HepG2 (cell line): Measurements from ENCODE around the gene DAB1. TPM values are rescaled to one million over a fixed set of nuclear protein-coding genes. Genes with fewer than 3 reads are reported as not detected.

ENCODE experiments used
- E2F2 ChIP-seq: sonication (generic); formaldehyde crosslinking; IDR thresholded peaks from 2 replicates; pipeline ENCODE4 v1.4.0; 2020; ENCODE audit warnings: missing genetic modification reagents, borderline replicate concordance
- KMT2B ChIP-seq: IDR thresholded peaks from 2 replicates; pipeline ENCODE4 v1.6.1; 2016; ENCODE audit warnings: missing genetic modification reagents, missing compliant biosample characterization
- MIXL1 ChIP-seq: IDR thresholded peaks from 2 replicates; pipeline ENCODE4 v1.6.1; 2016
- MTA1 ChIP-seq: sonication (generic); formaldehyde crosslinking; IDR thresholded peaks from 2 replicates; pipeline ENCODE4 v1.4.0; 2020; ENCODE audit warnings: missing genetic modification reagents, mild to moderate bottlenecking, borderline replicate concordance
- MYC ChIP-seq: sonication (generic); formaldehyde crosslinking; IDR thresholded peaks from 2 replicates; pipeline ENCODE4 v1.9.0; 2021; ENCODE audit warnings: missing genetic modification reagents, borderline replicate concordance
- NR0B2 ChIP-seq: sonication (generic); formaldehyde crosslinking; IDR thresholded peaks from 2 replicates; pipeline ENCODE4 v1.4.0; 2020; ENCODE audit warnings: mild to moderate bottlenecking, missing genetic modification reagents
- NR2C2 ChIP-seq: sonication (generic); formaldehyde crosslinking; IDR thresholded peaks from 2 replicates; pipeline ENCODE4 v1.4.0; 2020; ENCODE audit warnings: missing genetic modification reagents, mild to moderate bottlenecking, moderate library complexity, borderline replicate concordance
- RBM22 ChIP-seq: fragments of 200-400 bp; formaldehyde crosslinking; optimal IDR thresholded peaks from 2 replicates; pipeline ENCODE3; 2017; ENCODE audit warnings: mild to moderate bottlenecking, low read length, moderate library complexity
- RBM39 ChIP-seq: fragments of 200-400 bp; formaldehyde crosslinking; IDR thresholded peaks from one replicate; pipeline ENCODE4 v1.6.1; 2018; ENCODE audit warnings: antibody characterized with exemption, mild to moderate bottlenecking, low read depth, low read length; ENCODE audit not compliant: poor library complexity, severe bottlenecking
- REL ChIP-seq: sonication (generic); formaldehyde crosslinking; conservative IDR thresholded peaks from 2 replicates; pipeline ENCODE4 v1.8.0; 2022; ENCODE audit warnings: mild to moderate bottlenecking, missing genetic modification reagents, moderate library complexity
- YEATS2 ChIP-seq: sonication (generic); formaldehyde crosslinking; IDR thresholded peaks from 2 replicates; pipeline ENCODE4 v1.4.0; 2020; ENCODE audit warnings: missing genetic modification reagents, borderline replicate concordance
- ZFY ChIP-seq: sonication (generic); formaldehyde crosslinking; IDR thresholded peaks from 2 replicates; pipeline ENCODE4 v1.4.0; 2020; ENCODE audit warnings: missing genetic modification reagents
- ZNF275 ChIP-seq: sonication (generic); formaldehyde crosslinking; IDR thresholded peaks from 2 replicates; pipeline ENCODE4 v1.8.0; 2022; ENCODE audit warnings: missing genetic modification reagents, mild to moderate bottlenecking, inconsistent platforms, borderline replicate concordance
- ZNF543 ChIP-seq: sonication (generic); formaldehyde crosslinking; IDR thresholded peaks from 2 replicates; pipeline ENCODE4 v1.4.0; 2020; ENCODE audit warnings: mild to moderate bottlenecking, missing genetic modification reagents
- ZNF576 ChIP-seq: sonication (generic); formaldehyde crosslinking; IDR thresholded peaks from 2 replicates; pipeline ENCODE4 v1.4.0; 2020; ENCODE audit warnings: mild to moderate bottlenecking, missing genetic modification reagents
- ZNF746 ChIP-seq: sonication (generic); formaldehyde crosslinking; IDR thresholded peaks from 2 replicates; pipeline ENCODE4 v1.8.0; 2022; ENCODE audit warnings: mild to moderate bottlenecking, missing genetic modification reagents
- ZNF879 ChIP-seq: sonication (generic); formaldehyde crosslinking; IDR thresholded peaks from 2 replicates; pipeline ENCODE4 v1.8.1; 2023; ENCODE audit warnings: missing genetic modification reagents
- ZSCAN29 ChIP-seq: sonication (generic); formaldehyde crosslinking; conservative IDR thresholded peaks from 2 replicates; pipeline ENCODE4 v1.4.0; 2020; ENCODE audit warnings: mild to moderate bottlenecking, missing genetic modification reagents
- ZSCAN9 ChIP-seq: IDR thresholded peaks from 2 replicates; pipeline ENCODE4 v1.6.1; 2016; ENCODE audit warnings: borderline replicate concordance
- polyA plus RNA-seq, 8 experiments: library from polyadenylated mRNA; depleted of rRNA in 3 of 8; stranded (reverse) in 7 of 8; unstranded in 1 of 8; fragments of >200 nt; fragmentation: Illumina TruSeq in 4 of 8; extraction: Trizol in 4 of 8; gene quantifications; 2 replicates each; pipeline versions ENCODE4 v1.2.1 to v1.2.3, GENCODE V29; 2011 to 2016; ENCODE audit warnings: low read depth in 4 of 8, missing spikeins in 1 of 8, mixed read lengths in 1 of 8; ENCODE audit not compliant: insufficient read depth in 1 of 8
- total RNA-seq, 5 experiments: library from RNA; depleted of rRNA; stranded (reverse); fragments of >200 nt; fragmentation: Illumina TruSeq; extraction: Trizol; gene quantifications; 2 replicates each; pipeline ENCODE4 v1.2.3, GENCODE V29; 2016; ENCODE audit warnings: low read depth in 1 of 5
- TF ChIP-seq, protein P1 (sequence below): sonication (generic); formaldehyde crosslinking; IDR thresholded peaks from 2 replicates; pipeline ENCODE4 v1.4.0; 2020; ENCODE audit warnings: low read depth, mild to moderate bottlenecking, missing genetic modification reagents
- TF ChIP-seq, protein P2 (sequence below): sonication (generic); formaldehyde crosslinking; conservative IDR thresholded peaks from 2 replicates; pipeline ENCODE4 v1.4.0; 2020; ENCODE audit warnings: missing genetic modification reagents
- TF ChIP-seq, protein P3 (sequence below): sonication (generic); formaldehyde crosslinking; IDR thresholded peaks from 2 replicates; pipeline ENCODE4 v1.4.0; 2020; ENCODE audit warnings: mild to moderate bottlenecking, low read depth, missing genetic modification reagents

The DAB1 gene
- total and polyA plus RNA-seq, 2 of the 13 experiments (the other 11 are each of a cell fraction or from before 2014, with no cell fraction given), result 0.04 to 0.13 TPM

DNA sequence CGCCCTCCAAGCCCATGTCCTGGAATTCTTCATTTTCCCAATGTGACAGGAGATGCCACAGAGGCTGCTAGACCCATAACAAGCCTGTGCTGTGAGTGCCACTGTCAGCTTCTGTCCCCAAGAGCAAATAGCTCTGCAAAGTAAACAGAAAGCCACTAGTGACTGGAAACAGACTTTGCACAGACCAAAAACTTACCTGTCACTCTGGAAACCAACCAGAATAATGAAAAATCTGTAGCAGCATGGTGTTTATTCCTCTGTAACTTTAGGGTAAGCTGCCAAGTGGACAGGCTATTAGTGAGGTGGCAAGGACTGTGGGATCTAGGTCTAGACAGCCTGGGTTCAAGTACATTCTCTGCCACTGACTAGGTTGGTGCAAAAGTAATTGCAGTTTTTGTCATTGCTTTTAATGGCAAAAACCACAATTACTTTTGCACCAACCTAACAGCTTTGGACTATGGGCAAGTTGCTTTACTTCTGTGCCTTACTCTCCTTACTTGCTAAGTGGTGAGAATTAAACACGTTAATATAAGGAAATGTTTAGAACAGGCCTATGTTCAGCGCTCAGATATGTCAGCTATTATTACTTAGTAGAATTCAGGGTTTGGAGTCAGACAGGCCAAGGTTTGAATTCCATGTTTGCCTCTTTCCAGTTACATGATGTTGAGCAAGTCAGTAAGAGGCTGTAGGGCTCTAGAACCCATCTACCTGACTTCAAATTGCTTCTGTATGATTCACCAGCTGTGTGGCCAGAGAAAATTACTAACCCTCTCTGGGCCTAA is 457.8 kb downstream of the DAB1 start, which contains the start of gene C8B (continued):
- TF ChIP-seq, protein P1, sequence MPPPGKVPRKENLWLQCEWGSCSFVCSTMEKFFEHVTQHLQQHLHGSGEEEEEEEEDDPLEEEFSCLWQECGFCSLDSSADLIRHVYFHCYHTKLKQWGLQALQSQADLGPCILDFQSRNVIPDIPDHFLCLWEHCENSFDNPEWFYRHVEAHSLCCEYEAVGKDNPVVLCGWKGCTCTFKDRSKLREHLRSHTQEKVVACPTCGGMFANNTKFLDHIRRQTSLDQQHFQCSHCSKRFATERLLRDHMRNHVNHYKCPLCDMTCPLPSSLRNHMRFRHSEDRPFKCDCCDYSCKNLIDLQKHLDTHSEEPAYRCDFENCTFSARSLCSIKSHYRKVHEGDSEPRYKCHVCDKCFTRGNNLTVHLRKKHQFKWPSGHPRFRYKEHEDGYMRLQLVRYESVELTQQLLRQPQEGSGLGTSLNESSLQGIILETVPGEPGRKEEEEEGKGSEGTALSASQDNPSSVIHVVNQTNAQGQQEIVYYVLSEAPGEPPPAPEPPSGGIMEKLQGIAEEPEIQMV (CRISPR knock-in tag), result no peak
- TF ChIP-seq E2F2 (CRISPR knock-in tag) (no peak), ZSCAN9 (CRISPR knock-in tag) (no peak; the same call in 1 of the 2 replicates), ZSCAN29 (0 out of 2 replicates have a peak, but pooled peaks have one; percentile 64), KMT2B (no peak), MIXL1 (no peak), ZNF879 (no peak), ZNF746 (CRISPR knock-in tag) (no peak), ZFY (CRISPR knock-in tag) (no peak), NR2C2 (CRISPR knock-in tag) (no peak; the same call in 1 of the 2 replicates), NR0B2 (CRISPR knock-in tag) (no peak), REL (CRISPR knock-in tag) (no peak), ZNF275 (CRISPR knock-in tag) (no peak), ZNF576 (CRISPR knock-in tag) (no peak), RBM22 (no peak), RBM39 (no peak), MYC (CRISPR knock-in tag) (no peak), YEATS2 (CRISPR knock-in tag) (peak; percentile 45; the same call in 1 of the 2 replicates), MTA1 (CRISPR knock-in tag) (no peak), ZNF543 (CRISPR knock-in tag) (no peak)
- TF ChIP-seq, protein P2, sequence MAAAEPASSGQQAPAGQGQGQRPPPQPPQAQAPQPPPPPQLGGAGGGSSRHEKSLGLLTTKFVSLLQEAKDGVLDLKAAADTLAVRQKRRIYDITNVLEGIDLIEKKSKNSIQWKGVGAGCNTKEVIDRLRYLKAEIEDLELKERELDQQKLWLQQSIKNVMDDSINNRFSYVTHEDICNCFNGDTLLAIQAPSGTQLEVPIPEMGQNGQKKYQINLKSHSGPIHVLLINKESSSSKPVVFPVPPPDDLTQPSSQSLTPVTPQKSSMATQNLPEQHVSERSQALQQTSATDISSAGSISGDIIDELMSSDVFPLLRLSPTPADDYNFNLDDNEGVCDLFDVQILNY (CRISPR knock-in tag), result no peak
- TF ChIP-seq, protein P3, sequence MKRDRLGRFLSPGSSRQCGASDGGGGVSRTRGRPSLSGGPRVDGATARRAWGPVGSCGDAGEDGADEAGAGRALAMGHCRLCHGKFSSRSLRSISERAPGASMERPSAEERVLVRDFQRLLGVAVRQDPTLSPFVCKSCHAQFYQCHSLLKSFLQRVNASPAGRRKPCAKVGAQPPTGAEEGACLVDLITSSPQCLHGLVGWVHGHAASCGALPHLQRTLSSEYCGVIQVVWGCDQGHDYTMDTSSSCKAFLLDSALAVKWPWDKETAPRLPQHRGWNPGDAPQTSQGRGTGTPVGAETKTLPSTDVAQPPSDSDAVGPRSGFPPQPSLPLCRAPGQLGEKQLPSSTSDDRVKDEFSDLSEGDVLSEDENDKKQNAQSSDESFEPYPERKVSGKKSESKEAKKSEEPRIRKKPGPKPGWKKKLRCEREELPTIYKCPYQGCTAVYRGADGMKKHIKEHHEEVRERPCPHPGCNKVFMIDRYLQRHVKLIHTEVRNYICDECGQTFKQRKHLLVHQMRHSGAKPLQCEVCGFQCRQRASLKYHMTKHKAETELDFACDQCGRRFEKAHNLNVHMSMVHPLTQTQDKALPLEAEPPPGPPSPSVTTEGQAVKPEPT (CRISPR knock-in tag), result no peak
